Transverse colon (tissue), 3 donors: Measurements from ENCODE around the gene ACE.

Source experiments
- POLR2A ChIP-seq: fragments of 450-650 bp; IDR thresholded peaks from one replicate; pipeline ENCODE4 v1.6.1; 2016; ENCODE audit warnings: antibody characterized with exemption, mild to moderate bottlenecking, moderate library complexity
- TF ChIP-seq, protein P1 (sequence below), 5 experiments: fragments of 200-600 bp in 3 of 5; fragments of 450-650 bp in 2 of 5; sonication (generic) in 3 of 5; IDR thresholded peaks; 1 replicate in 2 of 5; 2 replicates in 3 of 5; pipeline ENCODE4 v1.5.1; 2016 to 2017; ENCODE audit warnings: antibody characterized with exemption in 5 of 5, inconsistent platforms in 3 of 5, mild to moderate bottlenecking in 2 of 5, moderate library complexity in 1 of 5

DNA sequence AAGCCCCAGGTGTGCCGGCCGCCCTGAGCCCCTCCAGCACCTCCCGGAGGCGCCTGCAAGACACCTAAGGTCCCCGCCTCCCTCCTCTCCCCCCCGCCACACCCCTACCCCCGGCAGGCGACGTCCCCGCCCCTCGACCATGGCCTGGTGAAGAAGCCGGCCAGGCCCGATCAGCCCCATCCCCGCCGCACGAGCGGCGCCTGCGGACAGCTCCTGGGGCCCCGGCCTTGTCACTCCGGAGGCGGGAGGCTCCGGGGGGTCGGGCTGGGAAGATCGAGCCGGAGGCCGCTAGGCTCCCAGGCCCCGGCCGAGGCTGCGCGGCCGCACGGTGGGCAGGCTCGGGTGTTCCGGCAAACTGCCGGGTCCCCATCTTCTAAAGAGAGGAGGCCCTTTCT is 405 bp upstream of the ACE start:
- TF ChIP-seq, protein P1, sequence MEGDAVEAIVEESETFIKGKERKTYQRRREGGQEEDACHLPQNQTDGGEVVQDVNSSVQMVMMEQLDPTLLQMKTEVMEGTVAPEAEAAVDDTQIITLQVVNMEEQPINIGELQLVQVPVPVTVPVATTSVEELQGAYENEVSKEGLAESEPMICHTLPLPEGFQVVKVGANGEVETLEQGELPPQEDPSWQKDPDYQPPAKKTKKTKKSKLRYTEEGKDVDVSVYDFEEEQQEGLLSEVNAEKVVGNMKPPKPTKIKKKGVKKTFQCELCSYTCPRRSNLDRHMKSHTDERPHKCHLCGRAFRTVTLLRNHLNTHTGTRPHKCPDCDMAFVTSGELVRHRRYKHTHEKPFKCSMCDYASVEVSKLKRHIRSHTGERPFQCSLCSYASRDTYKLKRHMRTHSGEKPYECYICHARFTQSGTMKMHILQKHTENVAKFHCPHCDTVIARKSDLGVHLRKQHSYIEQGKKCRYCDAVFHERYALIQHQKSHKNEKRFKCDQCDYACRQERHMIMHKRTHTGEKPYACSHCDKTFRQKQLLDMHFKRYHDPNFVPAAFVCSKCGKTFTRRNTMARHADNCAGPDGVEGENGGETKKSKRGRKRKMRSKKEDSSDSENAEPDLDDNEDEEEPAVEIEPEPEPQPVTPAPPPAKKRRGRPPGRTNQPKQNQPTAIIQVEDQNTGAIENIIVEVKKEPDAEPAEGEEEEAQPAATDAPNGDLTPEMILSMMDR (IDR thresholded peaks at IDR 0.05): no peak
- no peak for TF ChIP-seq POLR2A
